ENCODE data around the gene RTBDN. TPM values are rescaled to one million over a fixed set of nuclear protein-coding genes. Genes with fewer than 3 reads are reported as not detected.

RTBDN gene
- polyA plus RNA-seq, 1 donor, result not detected

GRCh38 chr19:12792051-12792852 lies 42.1 kb downstream of the RTBDN start:
- no peak for DNase-seq

DNA sequence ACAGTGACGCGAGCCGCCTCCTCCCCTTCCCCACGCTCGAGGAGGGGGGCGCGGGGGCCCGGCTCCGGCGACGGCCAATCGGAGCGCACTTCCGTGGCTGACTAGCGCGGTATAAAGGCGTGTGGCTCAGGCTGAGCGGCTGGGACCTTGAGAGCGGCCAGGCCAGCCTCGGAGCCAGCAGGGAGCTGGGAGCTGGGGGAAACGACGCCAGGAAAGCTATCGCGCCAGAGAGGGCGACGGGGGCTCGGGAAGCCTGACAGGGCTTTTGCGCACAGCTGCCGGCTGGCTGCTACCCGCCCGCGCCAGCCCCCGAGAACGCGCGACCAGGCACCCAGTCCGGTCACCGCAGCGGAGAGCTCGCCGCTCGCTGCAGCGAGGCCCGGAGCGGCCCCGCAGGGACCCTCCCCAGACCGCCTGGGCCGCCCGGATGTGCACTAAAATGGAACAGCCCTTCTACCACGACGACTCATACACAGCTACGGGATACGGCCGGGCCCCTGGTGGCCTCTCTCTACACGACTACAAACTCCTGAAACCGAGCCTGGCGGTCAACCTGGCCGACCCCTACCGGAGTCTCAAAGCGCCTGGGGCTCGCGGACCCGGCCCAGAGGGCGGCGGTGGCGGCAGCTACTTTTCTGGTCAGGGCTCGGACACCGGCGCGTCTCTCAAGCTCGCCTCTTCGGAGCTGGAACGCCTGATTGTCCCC lies 42.9 kb downstream of the RTBDN start, which contains the start of gene JUNB:
Gene JUNB (plus strand): TSS at position 142 of the 706 bp plus-strand sequence. CDS start 286 bp downstream, at position 428.
- DNase-seq, result peak; percentile 95

GRCh38 chr19:12790628-12791344 lies 43.6 kb downstream of the RTBDN start:
- DNase-seq, result no peak

DNA sequence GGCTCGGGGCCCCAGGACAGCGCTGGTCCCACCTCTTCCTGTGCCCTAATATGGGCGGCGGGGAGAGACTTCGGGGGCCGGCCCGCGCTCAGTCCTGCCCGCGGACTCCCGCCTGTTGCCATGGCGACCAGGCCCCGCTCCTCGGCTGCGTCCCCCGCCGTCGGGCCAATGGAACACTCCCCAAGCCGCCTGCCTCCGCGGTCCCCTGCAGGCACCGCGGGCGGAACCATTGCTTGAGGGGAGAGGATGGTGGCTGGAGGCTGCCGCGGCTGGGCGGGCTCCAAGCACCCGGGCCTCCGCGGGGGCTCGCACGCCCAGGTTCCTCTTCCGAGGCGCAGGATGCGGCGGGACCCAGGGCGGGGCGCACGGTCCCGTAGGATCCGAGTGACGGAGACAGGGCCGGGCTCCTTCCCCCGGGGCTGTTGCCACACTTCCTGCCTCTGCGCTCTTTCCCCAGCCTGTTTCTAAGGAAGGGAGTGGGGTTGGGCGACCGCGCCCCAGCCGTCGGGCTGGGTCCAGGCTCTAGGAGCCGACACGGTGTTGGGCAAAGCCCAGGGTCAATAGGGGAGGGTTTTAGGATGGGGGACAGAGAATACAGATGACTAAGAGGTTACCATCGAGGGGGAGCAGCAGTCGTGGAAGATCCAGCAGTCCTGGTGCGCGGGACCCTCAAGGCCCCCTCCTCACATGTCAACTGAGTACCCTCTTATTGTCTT lies 44.3 kb downstream of the RTBDN start:
- peak; percentile 95 for DNase-seq

GRCh38 chr19:12789098-12789903 lies 45.1 kb downstream of the RTBDN start:
- DNase-seq, result no peak

DNA sequence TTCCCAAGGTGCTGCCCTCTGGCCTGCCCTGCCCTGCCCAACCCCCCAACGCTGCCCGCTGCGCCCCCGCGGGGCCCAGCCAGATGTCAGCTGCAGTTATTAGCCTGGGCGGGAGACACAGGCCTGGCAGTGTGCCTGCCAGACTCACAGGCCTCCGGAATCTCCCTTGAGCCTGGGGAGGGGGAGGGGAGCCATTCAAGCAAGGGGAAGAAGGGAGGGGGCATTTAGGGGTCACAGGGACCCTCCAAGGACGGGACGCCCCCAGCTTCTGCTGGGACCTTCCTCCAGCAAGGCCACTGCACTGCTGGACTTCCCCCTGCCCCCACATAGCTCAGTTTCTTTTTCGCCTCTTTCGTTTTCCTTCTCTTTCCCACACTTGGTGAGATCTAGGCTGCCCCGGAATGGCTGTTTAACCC lies 45.7 kb downstream of the RTBDN start:
- peak; percentile 84 for DNase-seq

- DNase-seq, result no peak
These were observed 46.2 kb downstream of the RTBDN start for GRCh38 chr19:12788042-12788681.

DNA sequence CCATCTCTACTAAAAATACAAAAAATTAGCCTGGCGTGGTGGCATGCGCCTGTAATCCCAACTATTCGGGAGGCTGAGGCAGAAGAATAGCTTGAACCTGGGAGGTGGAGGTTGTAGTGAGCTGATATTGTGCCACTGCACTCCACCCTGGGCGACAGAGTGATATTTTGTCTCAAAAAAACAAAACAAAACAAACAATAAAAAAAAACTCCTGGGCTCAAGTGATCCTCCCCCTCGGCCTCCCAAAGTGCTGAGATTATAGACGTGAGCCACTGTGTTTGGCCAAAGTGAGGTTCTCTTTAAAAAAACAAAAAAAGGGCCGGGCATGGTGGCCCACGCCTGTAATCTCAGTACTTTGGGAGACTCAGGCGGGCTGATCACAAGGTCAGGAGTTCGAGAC lies 46.9 kb downstream of the RTBDN start:
- no peak for DNase-seq

- no peak for DNase-seq
These were observed 47.4 kb downstream of the RTBDN start for GRCh38 chr19:12786952-12787351.

GRCh38 chr19:12786141-12786870 lies 48.1 kb downstream of the RTBDN start:
- no peak for DNase-seq

- DNase-seq, result no peak
These were observed 48.8 kb downstream of the RTBDN start for GRCh38 chr19:12785431-12786031.

GRCh38 chr19:12784871-12785430 lies 49.4 kb downstream of the RTBDN start:
- no peak for DNase-seq

DNA sequence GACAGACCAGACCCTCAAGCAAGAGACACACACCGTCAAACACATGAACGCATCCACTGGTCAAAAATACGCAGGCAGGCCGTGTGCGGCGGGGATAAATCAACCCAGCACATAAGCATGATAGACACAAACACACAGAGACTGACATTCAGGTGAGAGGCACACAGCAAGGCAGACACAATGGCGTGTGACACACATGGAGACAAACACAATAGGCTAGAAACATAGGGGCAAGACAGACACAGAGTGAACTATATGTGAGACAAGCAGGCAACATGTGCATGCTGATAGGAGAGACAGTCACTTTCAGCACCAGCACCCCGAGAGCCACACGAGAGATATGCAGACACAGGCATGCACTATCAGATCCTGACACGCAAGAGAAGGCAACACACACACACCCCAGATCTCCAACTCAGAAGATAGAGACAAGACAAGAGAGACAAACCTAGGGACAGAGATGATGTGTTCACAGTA lies 49.9 kb downstream of the RTBDN start:
- DNase-seq, result no peak

- no peak for DNase-seq
These were observed 50.5 kb downstream of the RTBDN start for GRCh38 chr19:12783849-12784393.

- DNase-seq, result no peak
These were observed 51.0 kb downstream of the RTBDN start for GRCh38 chr19:12783291-12783848.

DNA sequence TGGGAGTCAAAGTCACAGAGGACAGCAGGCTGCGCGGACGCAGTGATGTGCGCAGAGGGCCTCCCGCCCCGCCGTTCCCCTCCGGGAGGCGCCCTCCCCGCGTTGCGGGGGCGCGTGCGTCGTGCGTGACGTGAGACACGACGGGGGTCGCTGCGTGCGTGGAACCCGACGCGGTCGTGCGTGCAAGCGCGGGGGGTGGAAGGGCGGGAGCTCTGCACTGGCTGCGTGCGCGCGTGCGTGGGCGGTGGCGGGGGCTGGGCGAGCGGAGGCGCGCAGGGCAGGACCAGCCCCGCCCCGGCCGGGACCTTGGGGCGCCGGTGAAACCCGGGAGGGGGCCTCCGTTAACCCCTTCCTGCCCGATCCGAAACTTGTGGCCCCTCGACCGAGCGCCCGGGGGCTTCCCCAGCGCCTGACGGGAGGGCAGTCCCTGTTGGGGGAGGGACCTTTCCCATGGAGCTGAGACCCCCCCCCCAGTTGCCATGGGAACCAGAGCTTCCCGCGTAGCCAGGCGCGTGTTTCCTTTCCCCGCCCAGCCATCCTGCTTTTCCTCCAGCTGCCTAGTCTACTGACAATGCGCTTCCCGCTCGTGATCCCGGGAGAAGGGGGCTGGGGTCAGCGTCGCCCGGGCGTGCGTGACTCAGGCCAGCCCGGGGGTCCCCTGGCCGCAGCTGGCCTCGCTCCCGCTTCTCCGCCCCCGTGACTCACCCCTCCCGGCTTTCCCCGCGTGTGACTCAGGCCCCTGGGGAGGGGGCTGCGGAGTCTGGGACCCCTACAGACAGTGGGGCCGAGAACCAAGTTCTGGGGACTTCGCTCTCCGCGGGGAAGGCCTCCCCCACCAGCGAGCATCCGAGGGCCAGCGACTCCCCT lies 51.7 kb downstream of the RTBDN start:
- peak; percentile 89 for DNase-seq

- DNase-seq, result no peak
These were observed 52.3 kb downstream of the RTBDN start for GRCh38 chr19:12782174-12782423.

All from hindlimb muscle (tissue), 1 donor.